ENCODE data around the gene CPED1.

Gene CPED1

DNA sequence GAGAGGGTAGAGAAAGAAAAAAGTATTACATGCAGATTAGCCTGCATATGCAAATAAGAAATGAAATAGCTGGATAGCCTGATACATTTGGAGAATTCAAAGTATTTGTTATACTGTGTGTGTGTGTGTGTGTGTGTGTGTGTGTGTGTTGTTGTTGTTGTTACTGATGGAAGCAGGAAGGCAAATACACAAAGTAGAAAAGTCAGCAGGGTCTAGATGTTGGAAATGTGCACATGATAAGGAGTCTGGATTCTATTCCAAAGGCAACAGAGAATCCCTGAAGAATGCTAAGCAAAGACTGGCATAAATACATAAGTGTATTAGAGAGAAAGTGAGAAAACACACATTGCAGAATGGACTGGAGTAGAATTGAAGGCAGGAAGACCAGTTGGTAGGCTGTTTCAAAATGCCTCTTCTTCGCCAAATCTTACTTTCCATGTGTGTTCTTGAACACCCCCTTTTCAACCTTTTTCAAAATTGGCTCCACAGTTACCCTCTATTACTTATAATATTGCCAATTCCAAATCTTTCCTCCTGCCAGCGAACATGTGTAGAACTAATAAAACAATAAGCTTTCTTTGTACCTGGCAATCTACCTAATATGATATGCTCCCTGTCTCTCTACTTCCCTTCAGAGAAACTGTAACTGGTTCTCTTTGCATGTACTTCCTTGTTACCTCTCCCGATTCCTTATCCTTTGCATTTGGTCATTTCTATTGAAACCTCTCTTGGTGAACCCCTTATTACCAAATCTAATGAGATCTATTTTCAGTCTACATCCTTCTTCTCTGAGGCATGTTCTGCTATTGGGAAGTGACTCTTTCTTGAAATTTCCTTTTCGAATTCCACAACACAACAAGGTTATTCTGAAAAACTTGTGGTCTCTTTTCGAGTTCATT, 6.2 kb downstream of the CPED1 start:
- TF ChIP-seq TOX (CRISPR knock-in tag; IDR thresholded peaks at IDR 0.05; ENCODE audit: borderline replicate concordance): no peak
- no peak for TF ChIP-seq ISL1 (CRISPR knock-in tag; IDR thresholded peaks at IDR 0.05)
- TF ChIP-seq, protein P1, sequence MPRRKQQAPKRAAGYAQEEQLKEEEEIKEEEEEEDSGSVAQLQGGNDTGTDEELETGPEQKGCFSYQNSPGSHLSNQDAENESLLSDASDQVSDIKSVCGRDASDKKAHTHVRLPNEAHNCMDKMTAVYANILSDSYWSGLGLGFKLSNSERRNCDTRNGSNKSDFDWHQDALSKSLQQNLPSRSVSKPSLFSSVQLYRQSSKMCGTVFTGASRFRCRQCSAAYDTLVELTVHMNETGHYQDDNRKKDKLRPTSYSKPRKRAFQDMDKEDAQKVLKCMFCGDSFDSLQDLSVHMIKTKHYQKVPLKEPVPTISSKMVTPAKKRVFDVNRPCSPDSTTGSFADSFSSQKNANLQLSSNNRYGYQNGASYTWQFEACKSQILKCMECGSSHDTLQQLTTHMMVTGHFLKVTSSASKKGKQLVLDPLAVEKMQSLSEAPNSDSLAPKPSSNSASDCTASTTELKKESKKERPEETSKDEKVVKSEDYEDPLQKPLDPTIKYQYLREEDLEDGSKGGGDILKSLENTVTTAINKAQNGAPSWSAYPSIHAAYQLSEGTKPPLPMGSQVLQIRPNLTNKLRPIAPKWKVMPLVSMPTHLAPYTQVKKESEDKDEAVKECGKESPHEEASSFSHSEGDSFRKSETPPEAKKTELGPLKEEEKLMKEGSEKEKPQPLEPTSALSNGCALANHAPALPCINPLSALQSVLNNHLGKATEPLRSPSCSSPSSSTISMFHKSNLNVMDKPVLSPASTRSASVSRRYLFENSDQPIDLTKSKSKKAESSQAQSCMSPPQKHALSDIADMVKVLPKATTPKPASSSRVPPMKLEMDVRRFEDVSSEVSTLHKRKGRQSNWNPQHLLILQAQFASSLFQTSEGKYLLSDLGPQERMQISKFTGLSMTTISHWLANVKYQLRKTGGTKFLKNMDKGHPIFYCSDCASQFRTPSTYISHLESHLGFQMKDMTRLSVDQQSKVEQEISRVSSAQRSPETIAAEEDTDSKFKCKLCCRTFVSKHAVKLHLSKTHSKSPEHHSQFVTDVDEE (CRISPR knock-in tag; IDR thresholded peaks at IDR 0.05): no peak
- no peak for TF ChIP-seq BACH2 (CRISPR knock-in tag; IDR thresholded peaks at IDR 0.05; ENCODE audit: borderline replicate concordance)
- TF ChIP-seq RARB (CRISPR knock-in tag; IDR thresholded peaks at IDR 0.05): no peak
- no peak for TF ChIP-seq CSDC2 (CRISPR knock-in tag; IDR thresholded peaks at IDR 0.05)
- no peak for TF ChIP-seq GLIS3 (CRISPR knock-in tag; IDR thresholded peaks at IDR 0.05)
- TF ChIP-seq ARNTL (CRISPR knock-in tag; IDR thresholded peaks at IDR 0.05; ENCODE audit: borderline replicate concordance, low read depth): no peak
- TF ChIP-seq OSR1 (CRISPR knock-in tag; IDR thresholded peaks at IDR 0.05): no peak
- TF ChIP-seq, protein P2, sequence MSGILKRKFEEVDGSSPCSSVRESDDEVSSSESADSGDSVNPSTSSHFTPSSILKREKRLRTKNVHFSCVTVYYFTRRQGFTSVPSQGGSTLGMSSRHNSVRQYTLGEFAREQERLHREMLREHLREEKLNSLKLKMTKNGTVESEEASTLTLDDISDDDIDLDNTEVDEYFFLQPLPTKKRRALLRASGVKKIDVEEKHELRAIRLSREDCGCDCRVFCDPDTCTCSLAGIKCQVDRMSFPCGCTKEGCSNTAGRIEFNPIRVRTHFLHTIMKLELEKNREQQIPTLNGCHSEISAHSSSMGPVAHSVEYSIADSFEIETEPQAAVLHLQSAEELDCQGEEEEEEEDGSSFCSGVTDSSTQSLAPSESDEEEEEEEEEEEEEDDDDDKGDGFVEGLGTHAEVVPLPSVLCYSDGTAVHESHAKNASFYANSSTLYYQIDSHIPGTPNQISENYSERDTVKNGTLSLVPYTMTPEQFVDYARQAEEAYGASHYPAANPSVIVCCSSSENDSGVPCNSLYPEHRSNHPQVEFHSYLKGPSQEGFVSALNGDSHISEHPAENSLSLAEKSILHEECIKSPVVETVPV (CRISPR knock-in tag; IDR thresholded peaks at IDR 0.05): no peak
- no peak for TF ChIP-seq ZFP30 (CRISPR knock-in tag; IDR thresholded peaks at IDR 0.05)
- ATAC-seq: no peak

DNA sequence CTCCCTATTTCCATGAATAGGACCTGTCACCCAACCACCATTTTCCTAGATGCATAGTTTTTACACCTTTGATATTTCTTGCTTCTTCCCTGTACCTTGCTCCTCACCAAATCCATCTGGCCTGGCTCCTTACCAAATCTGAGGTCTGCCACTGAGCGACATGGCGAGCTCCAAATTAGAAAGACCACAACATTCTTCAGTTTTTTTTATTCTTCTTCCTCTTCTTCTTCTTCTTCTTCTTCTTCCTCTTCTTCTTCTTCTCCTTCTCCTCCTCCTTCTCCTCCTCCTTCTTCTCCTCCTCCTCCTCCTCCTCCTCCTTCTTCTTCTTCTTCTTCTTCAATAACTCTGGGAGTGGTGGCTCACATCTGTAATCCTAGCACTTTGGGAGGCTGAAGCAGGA, 7.1 kb downstream of the CPED1 start:
- no peak for TF ChIP-seq ARNTL (CRISPR knock-in tag; IDR thresholded peaks at IDR 0.05; ENCODE audit: borderline replicate concordance, low read depth)
- no peak for TF ChIP-seq ZFP30 (CRISPR knock-in tag; IDR thresholded peaks at IDR 0.05)
- no peak for TF ChIP-seq TCF4 (CRISPR knock-in tag; IDR thresholded peaks at IDR 0.05; ENCODE audit: borderline replicate concordance)
- no peak for TF ChIP-seq ZNF70 (CRISPR knock-in tag; IDR thresholded peaks at IDR 0.05)
- no peak for ATAC-seq

- peak; percentile 80 for ATAC-seq
- no peak for TF ChIP-seq ZNF8 (CRISPR knock-in tag; IDR thresholded peaks at IDR 0.05)
- TF ChIP-seq ESRRG (CRISPR knock-in tag; IDR thresholded peaks at IDR 0.05): no peak
- no peak for TF ChIP-seq SNAI2 (CRISPR knock-in tag; IDR thresholded peaks at IDR 0.05)
- no peak for TF ChIP-seq ZFP3 (CRISPR knock-in tag; IDR thresholded peaks at IDR 0.05)
- no peak for TF ChIP-seq GLIS3 (CRISPR knock-in tag; IDR thresholded peaks at IDR 0.05)
- no peak for TF ChIP-seq TCF4 (CRISPR knock-in tag; IDR thresholded peaks at IDR 0.05; ENCODE audit: borderline replicate concordance)
- TF ChIP-seq TOX (CRISPR knock-in tag; IDR thresholded peaks at IDR 0.05; ENCODE audit: borderline replicate concordance): no peak
- TF ChIP-seq PPARA (CRISPR knock-in tag; IDR thresholded peaks at IDR 0.05; ENCODE audit: borderline replicate concordance): no peak
- TF ChIP-seq, protein P2 (CRISPR knock-in tag; IDR thresholded peaks at IDR 0.05): no peak
- TF ChIP-seq, protein P3, sequence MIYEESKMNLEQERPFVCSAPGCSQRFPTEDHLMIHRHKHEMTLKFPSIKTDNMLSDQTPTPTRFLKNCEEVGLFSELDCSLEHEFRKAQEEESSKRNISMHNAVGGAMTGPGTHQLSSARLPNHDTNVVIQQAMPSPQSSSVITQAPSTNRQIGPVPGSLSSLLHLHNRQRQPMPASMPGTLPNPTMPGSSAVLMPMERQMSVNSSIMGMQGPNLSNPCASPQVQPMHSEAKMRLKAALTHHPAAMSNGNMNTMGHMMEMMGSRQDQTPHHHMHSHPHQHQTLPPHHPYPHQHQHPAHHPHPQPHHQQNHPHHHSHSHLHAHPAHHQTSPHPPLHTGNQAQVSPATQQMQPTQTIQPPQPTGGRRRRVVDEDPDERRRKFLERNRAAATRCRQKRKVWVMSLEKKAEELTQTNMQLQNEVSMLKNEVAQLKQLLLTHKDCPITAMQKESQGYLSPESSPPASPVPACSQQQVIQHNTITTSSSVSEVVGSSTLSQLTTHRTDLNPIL (CRISPR knock-in tag; IDR thresholded peaks at IDR 0.05; ENCODE audit: low read depth): no peak
- no peak for TF ChIP-seq ISL1 (CRISPR knock-in tag; IDR thresholded peaks at IDR 0.05)
- TF ChIP-seq, protein P1 (CRISPR knock-in tag; IDR thresholded peaks at IDR 0.05): no peak
- TF ChIP-seq BACH2 (CRISPR knock-in tag; IDR thresholded peaks at IDR 0.05; ENCODE audit: borderline replicate concordance): no peak
- TF ChIP-seq ARNTL (CRISPR knock-in tag; IDR thresholded peaks at IDR 0.05; ENCODE audit: borderline replicate concordance, low read depth): no peak
- TF ChIP-seq PATZ1 (CRISPR knock-in tag; IDR thresholded peaks at IDR 0.05; ENCODE audit: borderline replicate concordance): no peak
- TF ChIP-seq ZNF70 (CRISPR knock-in tag; IDR thresholded peaks at IDR 0.05): no peak
- TF ChIP-seq ZNF565 (CRISPR knock-in tag; conservative IDR thresholded peaks at IDR 0.05; ENCODE audit: low read depth): no peak
- TF ChIP-seq ZFP30 (CRISPR knock-in tag; IDR thresholded peaks at IDR 0.05): no peak
Measured at GRCh38 chr7:120996333-120996987, 7.9 kb downstream of the CPED1 start.

Data from SK-N-SH treated with all-trans-retinoic acid at 6 μM for 48 hours (cell line).